ENCODE measurements around the gene MTHFSD.

- no peak for TF ChIP-seq CTCF (IDR thresholded peaks at IDR 0.05)
- no peak for TF ChIP-seq POLR2A (IDR thresholded peaks at IDR 0.05)
Measured at GRCh38 chr16:86515413-86515776, 39.6 kb downstream of the MTHFSD start.
